ENCODE measurements around the gene CLEC17A. TPM values are rescaled to one million over a fixed set of nuclear protein-coding genes. Genes with fewer than 3 reads are reported as not detected.
"Not testable (repeated sequence)": the region's sequence is repeated elsewhere in the genome, so short reads cannot be mapped to it uniquely, and the experiment has no call there.

Gene CLEC17A
- polyA plus RNA-seq, 1 donor from 2014 or later, result not detected

DNA sequence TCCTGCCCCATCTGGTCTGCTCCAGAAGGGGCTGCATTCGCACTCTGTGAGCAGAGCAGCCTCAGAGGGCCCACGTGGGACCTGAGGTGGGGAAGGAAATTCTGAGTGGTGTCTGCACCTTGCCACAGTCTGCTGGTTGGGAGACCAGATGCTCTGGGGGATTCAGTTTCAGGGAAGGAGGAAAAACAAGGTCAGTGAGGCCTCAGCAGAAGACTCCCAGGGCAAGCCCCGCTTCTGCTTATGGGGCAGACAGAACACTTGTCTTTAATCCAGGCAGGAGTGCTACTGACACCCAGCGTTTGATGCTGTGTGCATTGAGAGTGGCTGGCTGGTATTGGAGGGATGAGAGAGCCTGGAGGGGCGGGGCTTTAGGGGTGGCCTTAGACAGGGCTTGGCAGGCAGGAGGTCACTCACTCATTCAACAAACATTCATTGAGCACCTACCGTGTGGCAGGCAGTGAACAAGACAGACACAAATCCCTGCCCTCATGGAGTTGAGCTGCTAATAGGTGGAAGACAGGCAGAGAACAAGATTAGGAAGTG, 4.9 kb upstream of the CLEC17A start:
- H3K79me2 ChIP-seq (replicated peaks; ENCODE audit: insufficient read depth, low read length), result no peaks in the 10 kb centered on the region
- no peak overlapping the region for H3K9ac ChIP-seq (ENCODE audit: low read length)
- H3K27me3 ChIP-seq (ENCODE audit: insufficient read depth, low read depth, low read length), result no peaks in the 10 kb centered on the region
- TF ChIP-seq EP300 (conservative IDR thresholded peaks at IDR 0.05; ENCODE audit: poor library complexity, severe bottlenecking) (no peak), SMC3 (conservative IDR thresholded peaks at IDR 0.05; ENCODE audit: poor library complexity) (no peak), TAF1 (IDR thresholded peaks at IDR 0.05; ENCODE audit: low read depth) (no peak), REST (IDR thresholded peaks at IDR 0.05; ENCODE audit: borderline replicate concordance) (no peak), EZH2 (IDR thresholded peaks at IDR 0.05; ENCODE audit: borderline replicate concordance, insufficient read depth, low read length, poor library complexity, severe bottlenecking) (no peak), MXI1 (conservative IDR thresholded peaks at IDR 0.05; ENCODE audit: poor library complexity, severe bottlenecking) (no peak), RAD21 (conservative IDR thresholded peaks at IDR 0.05) (no peak), POLR2AphosphoS5 (IDR thresholded peaks at IDR 0.05) (no peak)
- TF ChIP-seq, protein P1, sequence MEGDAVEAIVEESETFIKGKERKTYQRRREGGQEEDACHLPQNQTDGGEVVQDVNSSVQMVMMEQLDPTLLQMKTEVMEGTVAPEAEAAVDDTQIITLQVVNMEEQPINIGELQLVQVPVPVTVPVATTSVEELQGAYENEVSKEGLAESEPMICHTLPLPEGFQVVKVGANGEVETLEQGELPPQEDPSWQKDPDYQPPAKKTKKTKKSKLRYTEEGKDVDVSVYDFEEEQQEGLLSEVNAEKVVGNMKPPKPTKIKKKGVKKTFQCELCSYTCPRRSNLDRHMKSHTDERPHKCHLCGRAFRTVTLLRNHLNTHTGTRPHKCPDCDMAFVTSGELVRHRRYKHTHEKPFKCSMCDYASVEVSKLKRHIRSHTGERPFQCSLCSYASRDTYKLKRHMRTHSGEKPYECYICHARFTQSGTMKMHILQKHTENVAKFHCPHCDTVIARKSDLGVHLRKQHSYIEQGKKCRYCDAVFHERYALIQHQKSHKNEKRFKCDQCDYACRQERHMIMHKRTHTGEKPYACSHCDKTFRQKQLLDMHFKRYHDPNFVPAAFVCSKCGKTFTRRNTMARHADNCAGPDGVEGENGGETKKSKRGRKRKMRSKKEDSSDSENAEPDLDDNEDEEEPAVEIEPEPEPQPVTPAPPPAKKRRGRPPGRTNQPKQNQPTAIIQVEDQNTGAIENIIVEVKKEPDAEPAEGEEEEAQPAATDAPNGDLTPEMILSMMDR (IDR thresholded peaks at IDR 0.05; ENCODE audit: poor library complexity, severe bottlenecking), result no peak
- H3K36me3 ChIP-seq (ENCODE audit: insufficient read depth, low read length), result no peaks in the 10 kb centered on the region
- no peaks in the 10 kb centered on the region for H3K9me2 ChIP-seq (ENCODE audit: insufficient read depth, low read length)
- no peaks in the 10 kb centered on the region for H3K9me3 ChIP-seq (ENCODE audit: low read length)
- no peaks in the 10 kb centered on the region for H4K20me1 ChIP-seq (ENCODE audit: insufficient read depth)
- no peak overlapping the region for H2AFZ ChIP-seq (ENCODE audit: low read depth, low read length)
- H3F3A ChIP-seq (ENCODE audit: insufficient read depth, low read length, poor library complexity, severe bottlenecking), result no peaks in the 10 kb centered on the region
- H3K4me2 ChIP-seq (ENCODE audit: low read length), result no peak overlapping the region
- no peak overlapping the region for H3K4me3 ChIP-seq (ENCODE audit: low read length)
- H3K27ac ChIP-seq (ENCODE audit: low read length), result no peak overlapping the region

DNA sequence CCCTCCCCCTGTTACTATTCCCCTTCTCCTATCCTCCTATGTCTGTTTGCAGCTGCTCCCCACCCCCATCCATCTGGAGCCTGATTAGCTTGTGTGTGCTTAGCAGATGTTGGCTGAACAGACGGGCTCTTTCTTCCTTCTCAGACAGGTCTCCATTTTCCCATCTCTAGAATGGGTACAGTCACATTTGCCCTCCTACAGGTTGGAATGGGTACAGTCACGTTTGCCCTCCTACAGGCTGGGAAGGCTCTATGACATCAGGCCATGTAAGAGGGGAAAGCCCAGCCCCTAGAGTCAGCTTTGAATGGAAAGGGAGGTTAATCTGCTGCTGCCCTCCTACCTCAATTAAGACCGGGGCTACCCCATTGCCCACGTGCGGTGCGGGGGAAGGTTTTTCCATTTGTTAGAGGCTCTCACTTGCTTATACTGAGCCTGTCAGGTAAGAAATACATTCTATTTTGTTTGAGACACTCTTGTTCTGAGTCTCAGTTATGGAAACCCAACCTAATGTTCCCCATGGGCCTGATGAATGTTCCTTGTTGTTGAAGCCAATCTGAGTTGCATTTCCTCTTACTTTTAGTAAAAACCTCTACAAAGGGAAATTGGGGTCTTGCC, 2.2 kb upstream of the CLEC17A start:
- Histone ChIP-seq H3K27ac (ENCODE audit: low read length) (no peak overlapping the region), H3K9me3 (ENCODE audit: low read length) (no peaks in the 10 kb centered on the region), H3K27me3 (ENCODE audit: insufficient read depth, low read depth, low read length) (no peaks in the 10 kb centered on the region), H3K4me3 (ENCODE audit: low read length) (no peak overlapping the region), H3K79me2 (replicated peaks; ENCODE audit: insufficient read depth, low read length) (no peaks in the 10 kb centered on the region), H3K9me2 (ENCODE audit: insufficient read depth, low read length) (no peaks in the 10 kb centered on the region), H3F3A (ENCODE audit: insufficient read depth, low read length, poor library complexity, severe bottlenecking) (no peaks in the 10 kb centered on the region), H4K20me1 (ENCODE audit: insufficient read depth) (no peaks in the 10 kb centered on the region), H3K36me3 (ENCODE audit: insufficient read depth, low read length) (no peaks in the 10 kb centered on the region), H3K9ac (ENCODE audit: low read length) (no peak overlapping the region), H3K4me2 (ENCODE audit: low read length) (no peak overlapping the region), H2AFZ (ENCODE audit: low read depth, low read length) (no peak overlapping the region)
- no peak for TF ChIP-seq EP300 (conservative IDR thresholded peaks at IDR 0.05; ENCODE audit: poor library complexity, severe bottlenecking)
- no peak for TF ChIP-seq MXI1 (conservative IDR thresholded peaks at IDR 0.05; ENCODE audit: poor library complexity, severe bottlenecking)
- no peak for TF ChIP-seq TAF1 (IDR thresholded peaks at IDR 0.05; ENCODE audit: low read depth)
- TF ChIP-seq REST (IDR thresholded peaks at IDR 0.05; ENCODE audit: borderline replicate concordance), result no peak
- TF ChIP-seq POLR2AphosphoS5 (IDR thresholded peaks at IDR 0.05), result no peak
- TF ChIP-seq, protein P1 (IDR thresholded peaks at IDR 0.05; ENCODE audit: poor library complexity, severe bottlenecking), result no peak
- TF ChIP-seq RAD21 (conservative IDR thresholded peaks at IDR 0.05), result no peak

DNA sequence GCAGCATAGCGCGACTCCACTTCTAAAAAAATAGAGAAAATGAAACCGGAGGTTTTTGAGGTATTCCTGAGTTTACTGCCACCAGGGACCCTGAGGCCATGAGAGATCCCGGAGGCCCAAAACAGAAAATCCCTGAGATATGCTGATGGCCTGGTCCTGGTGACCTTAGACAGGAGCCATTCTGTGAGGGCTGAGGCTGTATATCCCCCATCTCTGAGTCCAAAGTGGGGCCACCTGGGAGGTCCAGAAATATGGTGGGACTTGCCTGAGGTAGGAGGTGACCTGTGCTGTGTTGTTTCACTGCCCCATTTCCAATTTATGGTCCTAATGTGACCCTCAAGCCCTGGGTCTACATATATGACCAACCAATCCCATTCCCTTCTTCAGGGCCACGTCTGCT, 1.5 kb downstream of the CLEC17A start:
- H3K27me3 ChIP-seq (ENCODE audit: insufficient read depth, low read depth, low read length); H3K27ac ChIP-seq (ENCODE audit: low read length); H3K9ac ChIP-seq (ENCODE audit: low read length); H3K4me3 ChIP-seq (ENCODE audit: low read length); H3K9me2 ChIP-seq (ENCODE audit: insufficient read depth, low read length); H2AFZ ChIP-seq (ENCODE audit: low read depth, low read length); H4K20me1 ChIP-seq (ENCODE audit: insufficient read depth); H3K9me3 ChIP-seq (ENCODE audit: low read length); H3K4me2 ChIP-seq (ENCODE audit: low read length); H3K79me2 ChIP-seq (replicated peaks; ENCODE audit: insufficient read depth, low read length); H3F3A ChIP-seq (ENCODE audit: insufficient read depth, low read length, poor library complexity, severe bottlenecking); H3K36me3 ChIP-seq (ENCODE audit: insufficient read depth, low read length): not testable (repeated sequence)
